ENCODE results near the gene SPPL2A. TPM values are rescaled to one million over a fixed set of nuclear protein-coding genes. Genes with fewer than 3 reads are reported as not detected.

SPPL2A gene
- total and polyA plus RNA-seq, 2 of the 13 experiments (the other 11 are each of a cell fraction or from before 2014, with no cell fraction given): 80.5 to 105 TPM

DNA sequence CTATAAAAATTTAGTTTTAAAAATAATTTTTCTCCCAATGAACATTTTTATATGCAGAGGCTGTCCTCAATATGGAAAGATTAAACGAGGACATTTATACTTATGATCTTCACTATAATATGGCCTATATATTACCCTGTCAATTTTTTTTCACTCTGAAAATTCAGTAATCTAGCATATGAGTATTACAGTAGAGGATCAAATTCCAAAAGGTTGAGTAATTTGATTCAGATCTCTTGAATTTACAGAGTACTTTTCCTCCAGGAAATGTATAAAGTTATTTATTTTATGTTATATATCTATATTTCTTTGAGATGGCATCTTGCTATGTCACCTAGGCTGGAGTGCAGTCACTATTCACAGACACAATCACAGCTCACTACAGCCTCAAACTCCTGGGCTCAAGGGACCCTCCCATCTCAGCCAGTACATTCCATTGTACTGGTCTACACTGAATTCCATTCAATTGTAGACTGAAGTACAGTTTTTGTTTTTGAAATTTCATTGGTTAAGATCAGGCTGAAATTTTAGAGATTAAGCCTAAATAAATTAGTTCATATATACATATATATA, 62.7 kb downstream of the SPPL2A start:
- Histone ChIP-seq H3K9ac (ENCODE audit: insufficient read depth, low read depth, low read length) (no peak overlapping the region), H3K4me1 (ENCODE audit: insufficient read depth, low read length) (no peaks in the 10 kb centered on the region), H2AFZ (ENCODE audit: low read length) (no peak overlapping the region), H3K27ac (ENCODE audit: extremely low read length, insufficient read depth, low read length) (no peak overlapping the region), H3K4me2 (ENCODE audit: low read depth, low read length) (no peak overlapping the region), H3K4me3 (replicated peaks in 1 of 3; ENCODE audit: insufficient read depth in 1 of 3, low read depth in 2 of 3, low read length in 3 of 3) (no peak overlapping the region), H3K36me3 (replicated peaks in 1 of 2; ENCODE audit: control insufficient read depth in 1 of 2, insufficient read depth in 2 of 2, low read length in 2 of 2) (peaks cover 0 to 4% of the 10 kb centered on the region in 2 experiments; a peak in 2 of 5 replicates), H3K79me2 (ENCODE audit: insufficient read depth, low read length) (no peaks in the 10 kb centered on the region), H4K20me1 (ENCODE audit: insufficient read depth, low read length) (no peaks in the 10 kb centered on the region), H3K9me3 (ENCODE audit: low read length) (no peaks in the 10 kb centered on the region), H3K27me3 (ENCODE audit: control insufficient read depth in 1 of 2, insufficient read depth in 2 of 2, low read length in 2 of 2) (no peaks in the 10 kb centered on the region)
- BruUV-seq (replicated peaks): no TSS peak
- ChIA-PET POLR2A (no interaction called here), CTCF (ENCODE audit: low intra/inter-chr PET ratio, low total read pairs) (no interaction called here)
- no peak for ATAC-seq
- in situ Hi-C loops (cut with HindIII; ENCODE audit: extremely low pct_ligation_motif_present, low pct_unique_long_range_greater_than_20kb): no loop called here
- DNase-seq (ENCODE audit: low spot score): no peak
- FAIRE-seq: no peak
- intact Hi-C loops (cut with micrococcal nuclease; ENCODE audit: unreplicated experiment): no loop called here
- 88% methylated on average over 1 of the region's 1 CpG for WGBS (ENCODE audit: low lambda C conversion rate)
- TF ChIP-seq ZNF724P (CRISPR knock-in tag; IDR thresholded peaks at IDR 0.05; ENCODE audit: borderline replicate concordance) (no peak), SALL1 (CRISPR knock-in tag; IDR thresholded peaks at IDR 0.05) (no peak)

DNA sequence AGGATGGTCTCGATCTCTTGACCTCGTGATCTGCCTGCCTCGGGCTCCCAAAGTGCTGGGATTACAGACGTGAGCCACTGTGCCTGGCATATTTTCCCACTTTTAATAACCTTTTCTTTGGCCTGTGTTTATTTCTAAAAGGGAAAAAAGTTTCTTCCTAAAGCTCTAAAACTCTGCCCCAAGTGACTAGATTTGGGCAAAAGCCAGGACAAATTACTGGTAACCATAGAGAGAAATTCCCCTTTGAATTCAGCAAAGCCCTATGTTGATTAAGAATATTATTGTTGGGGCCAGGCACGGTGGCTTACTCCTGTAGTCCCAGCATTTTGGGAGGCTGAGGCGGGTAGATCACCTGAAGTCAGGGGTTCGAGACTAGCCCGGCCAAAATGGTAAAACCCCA, 67.4 kb downstream of the SPPL2A start:
- H3K27ac ChIP-seq (ENCODE audit: extremely low read length, insufficient read depth, low read length): no peak overlapping the region
- ATAC-seq: no peak
- BruUV-seq (replicated peaks): no TSS peak

More for the DNA sequence above, 67.4 kb downstream of the SPPL2A start:
- intact Hi-C loops (cut with micrococcal nuclease; ENCODE audit: unreplicated experiment): no loop called here
- ChIA-PET CTCF (ENCODE audit: low intra/inter-chr PET ratio, low total read pairs) (no interaction called here), POLR2A (no interaction called here)
- no peaks in the 10 kb centered on the region for H4K20me1 ChIP-seq (ENCODE audit: insufficient read depth, low read length)
- no peak overlapping the region for H3K4me2 ChIP-seq (ENCODE audit: low read depth, low read length)
- no peaks in the 10 kb centered on the region for H3K79me2 ChIP-seq (ENCODE audit: insufficient read depth, low read length)
- no peak overlapping the region for H3K9ac ChIP-seq (ENCODE audit: insufficient read depth, low read depth, low read length)
- no peak overlapping the region for H3K4me3 ChIP-seq (replicated peaks in 1 of 3; ENCODE audit: insufficient read depth in 1 of 3, low read depth in 2 of 3, low read length in 3 of 3)
- no peak for TF ChIP-seq RFX3 (CRISPR knock-in tag; IDR thresholded peaks at IDR 0.05)
- no peak for DNase-seq (ENCODE audit: low spot score)
- no peaks in the 10 kb centered on the region for H3K9me3 ChIP-seq (ENCODE audit: low read length)
- no peaks in the 10 kb centered on the region for H3K36me3 ChIP-seq (replicated peaks in 1 of 2; ENCODE audit: control insufficient read depth in 1 of 2, insufficient read depth in 2 of 2, low read length in 2 of 2)
- in situ Hi-C loops (cut with HindIII; ENCODE audit: extremely low pct_ligation_motif_present, low pct_unique_long_range_greater_than_20kb): no loop called here
- H3K27me3 ChIP-seq (ENCODE audit: control insufficient read depth in 1 of 2, insufficient read depth in 2 of 2, low read length in 2 of 2): no peaks in the 10 kb centered on the region
- no peak for FAIRE-seq
- H2AFZ ChIP-seq (ENCODE audit: low read length): no peak overlapping the region
- WGBS (ENCODE audit: low lambda C conversion rate): 97% methylated on average over 8 of the region's 8 CpGs
- no peaks in the 10 kb centered on the region for H3K4me1 ChIP-seq (ENCODE audit: insufficient read depth, low read length)

All from HepG2 (cell line).